HEK293T (cell line): ENCODE results near the gene XPO1.

ENCODE experiments used
- BHLHE40 ChIP-seq: fragments of 450-650 bp; IDR thresholded peaks from 2 replicates; pipeline ENCODE4 v1.6.1; 2016; ENCODE audit warnings: mild to moderate bottlenecking, moderate library complexity, borderline replicate concordance
- FOXA1 ChIP-seq: fragments of 450-650 bp; IDR thresholded peaks from 2 replicates; pipeline ENCODE4 v1.6.1; 2016; ENCODE audit warnings: mild to moderate bottlenecking
- FOXK2 ChIP-seq: fragments of 450-650 bp; IDR thresholded peaks from 2 replicates; pipeline ENCODE4 v1.6.1; 2016; ENCODE audit warnings: mild to moderate bottlenecking
- NFRKB ChIP-seq: fragments of 450-650 bp; IDR thresholded peaks from 2 replicates; pipeline ENCODE4 v1.6.1; 2016; ENCODE audit warnings: mild to moderate bottlenecking, moderate library complexity
- TF ChIP-seq, protein P1 (sequence below): fragments of 450-650 bp; IDR thresholded peaks from 2 replicates; pipeline ENCODE4 v1.6.1; 2016

DNA sequence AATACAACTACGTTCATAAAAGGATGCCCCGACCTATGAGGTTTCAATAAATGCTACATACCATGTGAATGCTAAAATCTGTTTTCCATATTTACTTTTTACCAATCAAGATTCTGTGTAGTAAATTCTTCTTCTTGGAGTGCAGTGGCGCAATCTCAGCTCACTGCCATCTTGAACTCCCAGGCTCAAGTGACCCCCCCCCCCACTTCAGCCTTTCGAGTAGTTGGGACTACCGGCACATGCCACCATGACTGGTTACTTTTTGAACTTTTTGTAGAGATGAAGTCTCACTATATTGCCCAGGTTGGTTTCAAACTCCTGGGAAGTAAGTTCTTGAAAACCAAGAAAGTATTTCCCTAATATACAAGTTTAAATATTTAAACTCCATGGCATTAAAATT, 52.9 kb downstream of the XPO1 start:
- TF ChIP-seq FOXA1 = no peak
- no peak for TF ChIP-seq BHLHE40
- no peak for TF ChIP-seq FOXK2
- TF ChIP-seq NFRKB = no peak
- TF ChIP-seq, protein P1, sequence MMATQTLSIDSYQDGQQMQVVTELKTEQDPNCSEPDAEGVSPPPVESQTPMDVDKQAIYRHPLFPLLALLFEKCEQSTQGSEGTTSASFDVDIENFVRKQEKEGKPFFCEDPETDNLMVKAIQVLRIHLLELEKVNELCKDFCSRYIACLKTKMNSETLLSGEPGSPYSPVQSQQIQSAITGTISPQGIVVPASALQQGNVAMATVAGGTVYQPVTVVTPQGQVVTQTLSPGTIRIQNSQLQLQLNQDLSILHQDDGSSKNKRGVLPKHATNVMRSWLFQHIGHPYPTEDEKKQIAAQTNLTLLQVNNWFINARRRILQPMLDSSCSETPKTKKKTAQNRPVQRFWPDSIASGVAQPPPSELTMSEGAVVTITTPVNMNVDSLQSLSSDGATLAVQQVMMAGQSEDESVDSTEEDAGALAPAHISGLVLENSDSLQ = no peak
